ENCODE results near the gene PCNX2.
A peak's percentile ranks its signal among the peaks of the same experiment; 100 is the strongest.

PCNX2 gene

GRCh38 chr1:233241759-233242158 lies 53.8 kb downstream of the PCNX2 start:
- CTCF ChIA-PET, result interaction anchor here (0.6 to 1.1 kb wide), 4 partner anchors 199 to 1305 kb away, joined by 3 to 6 read pairs (median 3); no protein-coding TSS in a partner anchor
- POLR2A ChIA-PET, result interaction anchor here (0.6 to 2.3 kb wide), 4 partner anchors 60 to 643 kb away, joined by 3 to 8 read pairs (median 4); partner anchors contain the start of gene SIPA1L2
- peaks cover 0 to 5% of the 10 kb centered on the region in 2 experiments; a peak in 2 of 3 replicates for H3K36me3 ChIP-seq (ENCODE audit: control insufficient read depth in 2 of 2, insufficient read depth in 1 of 2, low read length in 2 of 2)
- no peak overlapping the region for H3K4me3 ChIP-seq (ENCODE audit: low read depth, low read length)
- H3K9me3 ChIP-seq (ENCODE audit: control insufficient read depth, insufficient read depth, low read depth, low read length), result no peaks in the 10 kb centered on the region
- peaks cover 41% of the 10 kb centered on the region for H3K4me1 ChIP-seq (ENCODE audit: control insufficient read depth, insufficient read depth, low read length)
- peak overlapping the region; percentile 44; the same call in 1 of the 2 replicates for H3K27ac ChIP-seq (ENCODE audit: extremely low read depth, low read depth, low read length)
- peak; percentile 73; the same call in 1 of the 2 replicates for TF ChIP-seq ZEB2 (tag by site-specific recombination; IDR thresholded peaks at IDR 0.05)
- TF ChIP-seq ZFP3 (tag by site-specific recombination; IDR thresholded peaks at IDR 0.05; ENCODE audit: low read depth), result 0 out of 2 replicates have a peak, but pooled peaks have one; percentile 35
- peak; percentile 66 for TF ChIP-seq ZNF610 (tag by site-specific recombination; IDR thresholded peaks at IDR 0.05; ENCODE audit: borderline replicate concordance)
- TF ChIP-seq GFI1B (tag by site-specific recombination; IDR thresholded peaks at IDR 0.05), result peak; percentile 97
- TF ChIP-seq ZNF2 (tag by site-specific recombination; IDR thresholded peaks at IDR 0.05), result peak; percentile 94
- TF ChIP-seq, protein P1, sequence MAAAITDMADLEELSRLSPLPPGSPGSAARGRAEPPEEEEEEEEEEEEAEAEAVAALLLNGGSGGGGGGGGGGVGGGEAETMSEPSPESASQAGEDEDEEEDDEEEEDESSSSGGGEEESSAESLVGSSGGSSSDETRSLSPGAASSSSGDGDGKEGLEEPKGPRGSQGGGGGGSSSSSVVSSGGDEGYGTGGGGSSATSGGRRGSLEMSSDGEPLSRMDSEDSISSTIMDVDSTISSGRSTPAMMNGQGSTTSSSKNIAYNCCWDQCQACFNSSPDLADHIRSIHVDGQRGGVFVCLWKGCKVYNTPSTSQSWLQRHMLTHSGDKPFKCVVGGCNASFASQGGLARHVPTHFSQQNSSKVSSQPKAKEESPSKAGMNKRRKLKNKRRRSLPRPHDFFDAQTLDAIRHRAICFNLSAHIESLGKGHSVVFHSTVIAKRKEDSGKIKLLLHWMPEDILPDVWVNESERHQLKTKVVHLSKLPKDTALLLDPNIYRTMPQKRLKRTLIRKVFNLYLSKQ (tag by site-specific recombination; IDR thresholded peaks at IDR 0.05; ENCODE audit: borderline replicate concordance), result 0 out of 2 replicates have a peak, but pooled peaks have one; percentile 44
- TF ChIP-seq, protein P2, sequence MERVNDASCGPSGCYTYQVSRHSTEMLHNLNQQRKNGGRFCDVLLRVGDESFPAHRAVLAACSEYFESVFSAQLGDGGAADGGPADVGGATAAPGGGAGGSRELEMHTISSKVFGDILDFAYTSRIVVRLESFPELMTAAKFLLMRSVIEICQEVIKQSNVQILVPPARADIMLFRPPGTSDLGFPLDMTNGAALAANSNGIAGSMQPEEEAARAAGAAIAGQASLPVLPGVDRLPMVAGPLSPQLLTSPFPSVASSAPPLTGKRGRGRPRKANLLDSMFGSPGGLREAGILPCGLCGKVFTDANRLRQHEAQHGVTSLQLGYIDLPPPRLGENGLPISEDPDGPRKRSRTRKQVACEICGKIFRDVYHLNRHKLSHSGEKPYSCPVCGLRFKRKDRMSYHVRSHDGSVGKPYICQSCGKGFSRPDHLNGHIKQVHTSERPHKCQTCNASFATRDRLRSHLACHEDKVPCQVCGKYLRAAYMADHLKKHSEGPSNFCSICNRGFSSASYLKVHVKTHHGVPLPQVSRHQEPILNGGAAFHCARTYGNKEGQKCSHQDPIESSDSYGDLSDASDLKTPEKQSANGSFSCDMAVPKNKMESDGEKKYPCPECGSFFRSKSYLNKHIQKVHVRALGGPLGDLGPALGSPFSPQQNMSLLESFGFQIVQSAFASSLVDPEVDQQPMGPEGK (tag by site-specific recombination; IDR thresholded peaks at IDR 0.05), result peak; percentile 57
- peak; percentile 43; the same call in 1 of the 2 replicates for TF ChIP-seq ZNF398 (tag by site-specific recombination; IDR thresholded peaks at IDR 0.05)
- TF ChIP-seq ZFP41 (tag by site-specific recombination; IDR thresholded peaks at IDR 0.05; ENCODE audit: borderline replicate concordance), result no peak
- TF ChIP-seq, protein P3, sequence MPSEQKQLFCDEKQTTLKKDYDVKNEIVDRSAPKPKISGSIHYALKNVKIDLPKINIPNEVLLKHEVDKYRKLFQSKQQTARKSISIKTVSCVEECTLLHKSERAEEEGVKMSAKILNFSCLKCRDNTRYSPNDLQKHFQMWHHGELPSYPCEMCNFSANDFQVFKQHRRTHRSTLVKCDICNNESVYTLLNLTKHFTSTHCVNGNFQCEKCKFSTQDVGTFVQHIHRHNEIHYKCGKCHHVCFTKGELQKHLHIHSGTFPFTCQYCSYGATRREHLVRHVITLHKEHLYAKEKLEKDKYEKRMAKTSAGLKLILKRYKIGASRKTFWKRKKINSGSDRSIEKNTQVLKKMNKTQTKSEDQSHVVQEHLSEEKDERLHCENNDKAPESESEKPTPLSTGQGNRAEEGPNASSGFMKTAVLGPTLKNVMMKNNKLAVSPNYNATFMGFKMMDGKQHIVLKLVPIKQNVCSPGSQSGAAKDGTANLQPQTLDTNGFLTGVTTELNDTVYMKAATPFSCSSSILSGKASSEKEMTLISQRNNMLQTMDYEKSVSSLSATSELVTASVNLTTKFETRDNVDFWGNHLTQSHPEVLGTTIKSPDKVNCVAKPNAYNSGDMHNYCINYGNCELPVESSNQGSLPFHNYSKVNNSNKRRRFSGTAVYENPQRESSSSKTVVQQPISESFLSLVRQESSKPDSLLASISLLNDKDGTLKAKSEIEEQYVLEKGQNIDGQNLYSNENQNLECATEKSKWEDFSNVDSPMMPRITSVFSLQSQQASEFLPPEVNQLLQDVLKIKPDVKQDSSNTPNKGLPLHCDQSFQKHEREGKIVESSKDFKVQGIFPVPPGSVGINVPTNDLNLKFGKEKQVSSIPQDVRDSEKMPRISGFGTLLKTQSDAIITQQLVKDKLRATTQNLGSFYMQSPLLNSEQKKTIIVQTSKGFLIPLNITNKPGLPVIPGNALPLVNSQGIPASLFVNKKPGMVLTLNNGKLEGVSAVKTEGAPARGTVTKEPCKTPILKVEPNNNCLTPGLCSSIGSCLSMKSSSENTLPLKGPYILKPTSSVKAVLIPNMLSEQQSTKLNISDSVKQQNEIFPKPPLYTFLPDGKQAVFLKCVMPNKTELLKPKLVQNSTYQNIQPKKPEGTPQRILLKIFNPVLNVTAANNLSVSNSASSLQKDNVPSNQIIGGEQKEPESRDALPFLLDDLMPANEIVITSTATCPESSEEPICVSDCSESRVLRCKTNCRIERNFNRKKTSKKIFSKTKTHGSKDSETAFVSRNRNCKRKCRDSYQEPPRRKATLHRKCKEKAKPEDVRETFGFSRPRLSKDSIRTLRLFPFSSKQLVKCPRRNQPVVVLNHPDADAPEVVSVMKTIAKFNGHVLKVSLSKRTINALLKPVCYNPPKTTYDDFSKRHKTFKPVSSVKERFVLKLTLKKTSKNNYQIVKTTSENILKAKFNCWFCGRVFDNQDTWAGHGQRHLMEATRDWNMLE (tag by site-specific recombination; conservative IDR thresholded peaks at IDR 0.05; ENCODE audit: low read depth), result peak; percentile 53; the same call in 1 of the 2 replicates
- TF ChIP-seq TCF7L2 (IDR thresholded peaks at IDR 0.05; ENCODE audit: borderline replicate concordance, low read depth, low read length), result peak; percentile 98
- TF ChIP-seq ZBTB17 (tag by site-specific recombination; IDR thresholded peaks at IDR 0.05), result peak; percentile 76
- 0 out of 2 replicates have a peak, but pooled peaks have one; percentile 19 for TF ChIP-seq ZNF37A (tag by site-specific recombination; IDR thresholded peaks at IDR 0.05)
- TF ChIP-seq, protein P4, sequence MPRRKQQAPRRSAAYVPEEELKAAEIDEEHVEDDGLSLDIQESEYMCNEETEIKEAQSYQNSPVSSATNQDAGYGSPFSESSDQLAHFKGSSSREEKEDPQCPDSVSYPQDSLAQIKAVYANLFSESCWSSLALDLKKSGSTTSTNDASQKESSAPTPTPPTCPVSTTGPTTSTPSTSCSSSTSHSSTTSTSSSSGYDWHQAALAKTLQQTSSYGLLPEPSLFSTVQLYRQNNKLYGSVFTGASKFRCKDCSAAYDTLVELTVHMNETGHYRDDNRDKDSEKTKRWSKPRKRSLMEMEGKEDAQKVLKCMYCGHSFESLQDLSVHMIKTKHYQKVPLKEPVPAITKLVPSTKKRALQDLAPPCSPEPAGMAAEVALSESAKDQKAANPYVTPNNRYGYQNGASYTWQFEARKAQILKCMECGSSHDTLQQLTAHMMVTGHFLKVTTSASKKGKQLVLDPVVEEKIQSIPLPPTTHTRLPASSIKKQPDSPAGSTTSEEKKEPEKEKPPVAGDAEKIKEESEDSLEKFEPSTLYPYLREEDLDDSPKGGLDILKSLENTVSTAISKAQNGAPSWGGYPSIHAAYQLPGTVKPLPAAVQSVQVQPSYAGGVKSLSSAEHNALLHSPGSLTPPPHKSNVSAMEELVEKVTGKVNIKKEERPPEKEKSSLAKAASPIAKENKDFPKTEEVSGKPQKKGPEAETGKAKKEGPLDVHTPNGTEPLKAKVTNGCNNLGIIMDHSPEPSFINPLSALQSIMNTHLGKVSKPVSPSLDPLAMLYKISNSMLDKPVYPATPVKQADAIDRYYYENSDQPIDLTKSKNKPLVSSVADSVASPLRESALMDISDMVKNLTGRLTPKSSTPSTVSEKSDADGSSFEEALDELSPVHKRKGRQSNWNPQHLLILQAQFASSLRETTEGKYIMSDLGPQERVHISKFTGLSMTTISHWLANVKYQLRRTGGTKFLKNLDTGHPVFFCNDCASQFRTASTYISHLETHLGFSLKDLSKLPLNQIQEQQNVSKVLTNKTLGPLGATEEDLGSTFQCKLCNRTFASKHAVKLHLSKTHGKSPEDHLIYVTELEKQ (tag by site-specific recombination; IDR thresholded peaks at IDR 0.05; ENCODE audit: borderline replicate concordance), result peak; percentile 98
- no peak for TF ChIP-seq SALL2 (tag by site-specific recombination; IDR thresholded peaks at IDR 0.05; ENCODE audit: borderline replicate concordance)
- peak; percentile 59; the same call in 1 of the 2 replicates for TF ChIP-seq ZNF501 (tag by site-specific recombination; IDR thresholded peaks at IDR 0.05)
- TF ChIP-seq PRDM10 (tag by site-specific recombination; IDR thresholded peaks at IDR 0.05), result peak; percentile 42
- no peak for TF ChIP-seq ZNF169 (tag by site-specific recombination; IDR thresholded peaks at IDR 0.05)
